RPMI7951 (cell line): Measurements from ENCODE around the gene METTL26. TPM values are rescaled to one million over a fixed set of nuclear protein-coding genes. Genes with fewer than 3 reads are reported as not detected.

Experiments used
- total RNA-seq: library from RNA; depleted of rRNA; stranded (reverse); fragments of >200 nt; shearing (Covaris generic); gene quantifications from 2 replicates; pipeline ENCODE4 v1.2.3, GENCODE V29; 2014; rRNA removed

The METTL26 gene
- total RNA-seq, 1 experiment from 2014 or later: 117 TPM

Other genes starting within 250 kb of the METTL26 start
- gene NME4, start 239.1 kb downstream of the METTL26 start, total RNA-seq: 72.3 and 76.0 TPM in 2 replicates
- 8.9 and 10.1 TPM in 2 replicates for gene DECR2, start 234.4 kb downstream of the METTL26 start, total RNA-seq
- 6.5 and 10.1 TPM in 2 replicates for gene RAB11FIP3, start 210.7 kb downstream of the METTL26 start, total RNA-seq
- 7.1 and 14.9 TPM in 2 replicates for gene CAPN15, start 108.6 kb downstream of the METTL26 start, total RNA-seq
- not detected in 2 replicates for gene PRR35, start 75.9 kb downstream of the METTL26 start, total RNA-seq
- gene NHLRC4, start 69.3 kb downstream of the METTL26 start, total RNA-seq: 0.24 and 0.29 TPM in 2 replicates
- gene PIGQ, start 66.3 kb downstream of the METTL26 start, total RNA-seq: 14.9 and 16.2 TPM in 2 replicates
- gene RAB40C, start 46.2 kb downstream of the METTL26 start, total RNA-seq: 5.5 and 7.1 TPM in 2 replicates
- 0.10 TPM in 1 of 2 replicates, not detected in the other for gene WFIKKN1, start 5.3 kb downstream of the METTL26 start, total RNA-seq
- 18.6 and 21.3 TPM in 2 replicates for gene MCRIP2, start 5.5 kb upstream of the METTL26 start, total RNA-seq
- 5.6 and 7.3 TPM in 2 replicates for gene WDR90, start 13.1 kb upstream of the METTL26 start, total RNA-seq
- gene RHOT2, start 31.8 kb upstream of the METTL26 start, total RNA-seq: 23.7 and 24.2 TPM in 2 replicates
- 0.72 TPM in 1 of 2 replicates, not detected in the other for gene RHBDL1, start 39.4 kb upstream of the METTL26 start, total RNA-seq
- gene STUB1, start 44.1 kb upstream of the METTL26 start, total RNA-seq: 136 and 183 TPM in 2 replicates
- gene JMJD8, start 48.0 kb upstream of the METTL26 start, total RNA-seq: 38.4 and 47.1 TPM in 2 replicates
- 2.0 and 2.6 TPM in 2 replicates for gene WDR24, start 54.1 kb upstream of the METTL26 start, total RNA-seq
- gene FBXL16, start 69.5 kb upstream of the METTL26 start, total RNA-seq: 0.24 TPM in 1 of 2 replicates, not detected in the other
- 39.2 and 57.1 TPM in 2 replicates for gene METRN, start 78.8 kb upstream of the METTL26 start, total RNA-seq
- gene ANTKMT, start 84.8 kb upstream of the METTL26 start, total RNA-seq: 18.0 and 26.3 TPM in 2 replicates
- under 0.01 and 0.12 TPM in 2 replicates for gene CCDC78, start 90.1 kb upstream of the METTL26 start, total RNA-seq
- gene HAGHL, start 90.8 kb upstream of the METTL26 start, total RNA-seq: 3.3 and 4.0 TPM in 2 replicates
- gene CIAO3, start 104.7 kb upstream of the METTL26 start, total RNA-seq: 15.3 and 21.7 TPM in 2 replicates
- gene MSLN, start 124.4 kb upstream of the METTL26 start, total RNA-seq: 0.10 TPM in 1 of 2 replicates, not detected in the other
- 12.6 and 21.0 TPM in 2 replicates for gene RPUSD1, start 152.1 kb upstream of the METTL26 start, total RNA-seq
- gene CHTF18, start 152.3 kb upstream of the METTL26 start, total RNA-seq: 11.7 and 17.5 TPM in 2 replicates
- gene GNG13, start 164.4 kb upstream of the METTL26 start, total RNA-seq: not detected in 2 replicates